Activated B cell treated with CpG ODN at 0.5 μM for 24 hours (primary cell): Measurements from ENCODE around the gene CDH16. TPM values are rescaled to one million over a fixed set of nuclear protein-coding genes. Genes with fewer than 3 reads are reported as not detected.
A peak's percentile ranks its signal among the peaks of the same experiment; 100 is the strongest.

Source experiments
- ATAC-seq: fragments of 200-7000 bp; cut with Tn5 transposase; one replicate; pipeline ENCODE4 v1.10.0; 2021; ENCODE audit warnings: low read depth, mild to moderate bottlenecking, moderate library complexity
- CTCF ChIA-PET: fragments of 350-600 bp; sonication (Branson Sonifier 250); formaldehyde crosslinking; loops from one replicate; lab custom pipeline; 2021; ENCODE audit warnings: antibody characterized with exemption; lab: Charles Lee
- POLR2A ChIA-PET: fragments of 350-600 bp; sonication (Branson Sonifier 250); formaldehyde crosslinking; loops from one replicate; lab custom pipeline; 2021; ENCODE audit warnings: antibody characterized with exemption; lab: Charles Lee
- DNase-seq: peaks from one replicate; pipeline ENCODE4 v3.0.0; 2022
- H3K27ac Mint-ChIP-seq: one replicate; pipeline ENCODE4 v1.8.0; 2020; ENCODE audit warnings: mixed read lengths
- H3K27me3 Mint-ChIP-seq: one replicate; pipeline ENCODE4 v1.8.0; 2021; ENCODE audit warnings: mixed read lengths
- H3K36me3 Mint-ChIP-seq: one replicate; pipeline ENCODE4 v1.8.0; 2021; ENCODE audit warnings: low read depth, mixed read lengths
- H3K4me1 Mint-ChIP-seq: one replicate; pipeline ENCODE4 v1.8.0; 2021; ENCODE audit warnings: mixed read lengths
- H3K4me3 Mint-ChIP-seq: one replicate; pipeline ENCODE4 v1.8.0; 2020; ENCODE audit warnings: mild to moderate bottlenecking, mixed read lengths
- H3K9me3 Mint-ChIP-seq: one replicate; pipeline ENCODE4 v1.8.0; 2020; ENCODE audit warnings: mixed read lengths
- CTCF ChIP-seq: fragments of 200-600 bp; IDR thresholded peaks from one replicate; pipeline ENCODE4 v1.8.0; 2022; ENCODE audit warnings: antibody characterized with exemption, mild to moderate bottlenecking
- intact Hi-C: fragments of 100-400 bp; cut with micrococcal nuclease; formaldehyde crosslinking; loops from one replicate; pipeline ENCODE4 v1.15.1; 2024
- total RNA-seq: library from RNA; stranded (reverse); gene quantifications from 2 replicates; pipeline ENCODE4 v1.2.3, GENCODE V29; 2022

CDH16 gene
- total RNA-seq, 1 donor from 2014 or later: not detected

- ATAC-seq: no peak
- peaks cover 52% of the 10 kb centered on the region for H3K36me3 Mint-ChIP-seq
Measured at GRCh38 chr16:66942981-66943380, 24.3 kb upstream of the CDH16 start.

GRCh38 chr16:66940236-66940635 is 21.6 kb upstream of the CDH16 start:
- H3K27ac Mint-ChIP-seq: no peak overlapping the region
- DNase-seq (no peak), ATAC-seq (no peak)
- H3K9me3 Mint-ChIP-seq: no peaks in the 10 kb centered on the region
- ChIA-PET CTCF (no interaction called here), POLR2A (no interaction called here)
- peaks cover 61% of the 10 kb centered on the region for H3K36me3 Mint-ChIP-seq
- TF ChIP-seq CTCF: no peak
- H3K4me3 Mint-ChIP-seq: no peak overlapping the region
- H3K27me3 Mint-ChIP-seq: no peaks in the 10 kb centered on the region
- intact Hi-C loops: no loop called here
- peaks cover 22% of the 10 kb centered on the region for H3K4me1 Mint-ChIP-seq

More at GRCh38 chr16:66942981-66943380, 24.3 kb upstream of the CDH16 start:
- DNase-seq: no peak
- H3K27me3 Mint-ChIP-seq: peaks cover 2% of the 10 kb centered on the region
- intact Hi-C loops: no loop called here
- no peak overlapping the region for H3K27ac Mint-ChIP-seq
- TF ChIP-seq CTCF: no peak
- H3K4me1 Mint-ChIP-seq: peaks cover 9% of the 10 kb centered on the region
- CTCF ChIA-PET: no interaction called here
- POLR2A ChIA-PET: interaction anchor here (1.5 kb wide), 1 partner anchor 9 kb away, joined by 5 read pairs; the partner anchor contains the start of gene CIAO2B
- H3K4me3 Mint-ChIP-seq: no peak overlapping the region
- no peaks in the 10 kb centered on the region for H3K9me3 Mint-ChIP-seq

GRCh38 chr16:66939366-66939765 is 20.7 kb upstream of the CDH16 start:
- ATAC-seq (no peak), DNase-seq (no peak)
- H3K9me3 Mint-ChIP-seq: no peaks in the 10 kb centered on the region
- no peaks in the 10 kb centered on the region for H3K27me3 Mint-ChIP-seq
- intact Hi-C loops: no loop called here
- peaks cover 65% of the 10 kb centered on the region for H3K36me3 Mint-ChIP-seq
- ChIA-PET CTCF (no interaction called here), POLR2A (no interaction called here)
- H3K4me1 Mint-ChIP-seq: peaks cover 29% of the 10 kb centered on the region
- H3K27ac Mint-ChIP-seq: no peak overlapping the region
- no peak for TF ChIP-seq CTCF
- no peak overlapping the region for H3K4me3 Mint-ChIP-seq

GRCh38 chr16:66937725-66938337 is 19.1 kb upstream of the CDH16 start:
- POLR2A ChIA-PET: no interaction called here
- Mint-ChIP-seq H3K9me3 (no peaks in the 10 kb centered on the region), H3K36me3 (peaks cover 67% of the 10 kb centered on the region), H3K4me1 (peaks cover 45% of the 10 kb centered on the region), H3K4me3 (no peak overlapping the region), H3K27ac (no peak overlapping the region), H3K27me3 (no peaks in the 10 kb centered on the region)
- TF ChIP-seq CTCF: no peak
- no peak for DNase-seq
- CTCF ChIA-PET: no interaction called here
- intact Hi-C loops: no loop called here
- no peak for ATAC-seq

- H3K27me3 Mint-ChIP-seq: no peaks in the 10 kb centered on the region
- peak overlapping the region; percentile 64 for H3K4me3 Mint-ChIP-seq
- ChIA-PET CTCF (no interaction called here), POLR2A (no interaction called here)
- peaks cover 67% of the 10 kb centered on the region for H3K36me3 Mint-ChIP-seq
- peaks cover 53% of the 10 kb centered on the region for H3K4me1 Mint-ChIP-seq
- no peak for TF ChIP-seq CTCF
- ATAC-seq (no peak), DNase-seq (no peak)
- intact Hi-C loops: no loop called here
- H3K9me3 Mint-ChIP-seq: no peaks in the 10 kb centered on the region
- H3K27ac Mint-ChIP-seq: peak overlapping the region; percentile 41
Measured at GRCh38 chr16:66936889-66937554, 18.3 kb upstream of the CDH16 start.
